ENCODE results near the gene GLS2.

DNA sequence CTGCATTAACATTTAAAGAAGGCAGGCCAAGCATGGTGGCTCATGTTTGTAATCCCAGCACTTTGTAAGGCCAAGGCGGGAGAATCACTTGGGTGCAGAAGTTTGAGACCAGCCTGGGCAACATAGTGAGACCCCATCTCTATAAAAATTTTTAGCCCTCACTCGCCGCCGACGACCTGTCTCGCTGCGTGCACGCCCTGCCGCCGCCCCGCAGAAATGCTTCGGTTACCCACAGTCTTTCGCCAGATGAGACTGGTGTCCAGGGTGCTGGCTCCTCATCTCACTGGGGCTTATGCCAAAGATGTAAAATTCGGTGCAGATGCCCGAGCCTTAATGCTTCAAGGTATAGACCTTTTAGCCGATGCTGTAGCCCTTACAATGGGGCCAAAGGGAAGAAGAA is 22.8 kb upstream of the GLS2 start:
- TF ChIP-seq CTCF (IDR thresholded peaks at IDR 0.05; ENCODE audit: insufficient read depth, low read length, poor library complexity, severe bottlenecking) (no peak), EZH2phosphoT487 (conservative IDR thresholded peaks at IDR 0.05; ENCODE audit: low read length) (no peak)
